ENCODE data around the gene MYL3.

Gene MYL3

DNA sequence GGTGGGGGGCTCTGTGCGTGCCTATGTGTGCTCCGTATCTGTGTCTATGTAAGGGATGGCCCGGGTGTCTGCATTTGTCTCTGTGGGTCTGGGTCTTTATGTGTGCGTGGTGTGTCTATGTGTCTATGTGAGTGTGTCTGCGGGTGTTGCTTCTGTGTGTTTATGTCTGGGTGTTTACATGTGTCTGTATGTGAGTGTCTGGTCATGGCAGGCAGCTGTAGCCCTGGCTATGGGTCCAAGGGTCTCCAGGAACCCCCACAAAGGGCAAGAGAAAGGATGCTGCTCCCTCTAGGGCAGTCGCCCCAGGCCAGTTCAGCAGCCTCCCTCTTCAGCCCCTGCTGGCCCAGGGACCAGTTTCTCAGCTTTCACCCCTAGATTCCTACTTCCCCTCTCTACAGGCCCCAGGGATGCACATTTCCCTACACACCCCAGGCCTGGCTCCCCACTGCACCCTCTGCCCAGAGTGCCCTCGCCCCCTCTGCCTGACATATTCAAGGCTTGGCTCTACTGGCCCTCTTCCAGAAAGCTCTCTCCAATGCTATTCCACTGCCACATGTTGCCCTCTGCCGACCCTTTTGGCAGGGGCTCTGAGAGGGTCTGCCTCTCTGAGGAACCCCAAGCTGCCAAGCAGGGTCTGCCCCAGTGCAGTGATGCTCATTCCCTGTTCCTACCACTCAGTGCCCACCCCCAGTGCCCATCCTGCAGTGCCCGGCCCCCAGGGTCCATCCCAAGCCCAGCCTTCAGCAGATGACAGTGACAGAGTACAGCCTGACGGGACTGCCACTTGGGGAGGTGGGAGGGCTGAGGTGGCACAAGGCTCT is 1.0 kb upstream of the MYL3 start:
- DNase-seq, result no peak

DNA sequence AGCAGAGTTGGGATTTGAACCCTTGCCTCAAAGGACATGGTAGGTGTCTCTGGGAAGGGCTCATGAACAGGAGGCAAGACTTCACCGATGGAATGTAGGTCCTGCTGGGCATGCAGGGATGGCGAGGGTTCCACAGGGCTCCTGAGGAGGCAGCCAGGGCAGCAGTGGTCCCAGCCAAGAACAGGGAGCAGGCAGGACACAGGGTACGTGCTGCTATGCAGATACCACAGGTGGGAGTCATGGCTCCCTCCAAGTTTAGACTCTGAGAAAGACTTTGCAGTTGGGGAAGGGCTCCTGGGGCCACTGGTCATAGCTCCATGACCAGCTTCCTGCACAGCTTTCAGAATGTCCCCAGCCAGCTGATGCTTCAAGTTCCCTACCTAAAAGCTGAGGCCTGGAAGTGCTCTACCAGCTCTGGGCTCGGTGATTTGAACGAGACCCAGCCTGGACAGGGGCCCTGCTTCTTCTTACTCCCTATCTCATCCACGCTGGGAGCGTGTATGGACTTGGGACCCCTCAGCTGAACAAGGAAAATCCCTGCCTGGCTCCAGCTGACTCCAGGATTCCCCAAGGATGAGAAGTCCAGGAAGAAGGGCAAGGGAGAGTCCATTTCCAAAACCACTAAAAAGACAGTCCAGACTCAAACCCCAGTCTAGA is 747 bp downstream of the MYL3 start:
- DNase-seq, result no peak

DNA sequence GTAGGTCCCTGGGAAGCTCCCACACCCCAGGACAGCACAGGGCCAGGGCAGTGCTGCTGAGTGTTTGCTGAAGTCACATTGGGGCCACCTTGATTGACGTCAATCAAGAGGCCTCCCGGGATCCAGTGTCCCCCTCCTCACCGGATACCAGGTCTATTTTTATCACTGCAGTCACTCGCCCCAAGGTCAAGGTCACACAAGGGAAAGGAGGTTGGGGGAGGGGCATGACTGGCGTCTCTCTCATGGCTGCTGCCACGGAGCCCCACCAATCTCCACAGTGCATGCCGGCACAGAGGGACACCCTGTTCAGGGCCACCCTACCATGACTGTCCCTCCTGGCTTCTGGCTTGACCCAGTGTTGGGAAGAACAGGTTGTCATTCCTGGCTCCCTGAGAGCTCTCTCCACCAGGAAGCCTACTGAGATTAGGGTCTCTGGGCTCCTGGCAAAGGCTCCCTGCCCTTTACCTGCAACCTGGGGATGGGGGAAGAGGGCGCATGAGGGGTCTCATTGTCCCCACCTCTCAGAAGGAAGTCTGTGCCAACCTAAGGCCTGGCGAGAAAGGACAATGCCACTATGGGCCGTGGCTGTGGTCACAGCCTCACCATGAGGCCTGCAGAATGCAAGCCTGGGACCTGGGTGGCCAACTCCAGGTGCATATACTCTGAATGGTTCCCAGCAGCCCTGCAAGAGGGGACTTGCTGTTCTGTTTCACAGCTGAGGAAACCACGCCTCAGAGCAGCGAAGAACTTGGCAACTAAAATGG is 1.5 kb downstream of the MYL3 start:
- no peak for DNase-seq

DNA sequence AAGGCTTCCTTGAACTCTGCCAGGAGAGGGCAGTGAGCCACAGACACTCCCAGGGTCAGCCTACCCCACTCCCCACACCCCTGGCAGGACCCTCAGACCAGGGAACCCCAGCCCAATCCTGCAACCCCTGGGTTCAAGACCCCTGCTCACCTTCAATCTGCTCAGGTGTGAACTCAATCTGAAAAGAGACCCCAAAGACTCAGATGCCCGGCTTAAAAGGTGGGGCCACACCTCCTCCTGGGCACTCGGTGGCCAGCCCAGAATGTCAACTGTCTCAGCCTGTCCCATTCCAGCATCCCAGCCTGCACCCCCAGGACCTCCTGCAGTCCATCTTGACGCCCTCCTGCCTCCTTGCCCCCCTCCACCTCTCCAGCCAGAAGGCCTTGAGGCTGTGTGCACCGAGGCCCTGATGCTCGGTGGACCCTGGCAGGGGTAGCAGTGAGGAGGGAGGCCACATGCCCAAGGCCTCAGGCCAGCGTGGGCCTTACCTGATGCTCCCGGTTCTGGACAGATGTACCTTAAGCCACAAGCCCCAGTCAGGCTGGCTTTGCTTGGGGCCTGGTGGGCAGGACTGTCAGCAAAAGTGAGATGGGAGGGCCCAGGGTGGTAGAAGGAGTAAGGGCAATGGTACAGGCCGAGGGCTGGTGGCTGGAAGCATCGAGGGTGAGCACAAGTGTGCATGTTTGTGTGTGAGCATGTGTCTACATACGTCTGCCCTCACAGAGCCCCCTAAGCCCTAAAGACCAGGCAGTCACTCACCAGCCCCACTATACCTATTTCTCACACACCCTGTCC is 2.2 kb downstream of the MYL3 start:
- DNase-seq, result no peak

DNA sequence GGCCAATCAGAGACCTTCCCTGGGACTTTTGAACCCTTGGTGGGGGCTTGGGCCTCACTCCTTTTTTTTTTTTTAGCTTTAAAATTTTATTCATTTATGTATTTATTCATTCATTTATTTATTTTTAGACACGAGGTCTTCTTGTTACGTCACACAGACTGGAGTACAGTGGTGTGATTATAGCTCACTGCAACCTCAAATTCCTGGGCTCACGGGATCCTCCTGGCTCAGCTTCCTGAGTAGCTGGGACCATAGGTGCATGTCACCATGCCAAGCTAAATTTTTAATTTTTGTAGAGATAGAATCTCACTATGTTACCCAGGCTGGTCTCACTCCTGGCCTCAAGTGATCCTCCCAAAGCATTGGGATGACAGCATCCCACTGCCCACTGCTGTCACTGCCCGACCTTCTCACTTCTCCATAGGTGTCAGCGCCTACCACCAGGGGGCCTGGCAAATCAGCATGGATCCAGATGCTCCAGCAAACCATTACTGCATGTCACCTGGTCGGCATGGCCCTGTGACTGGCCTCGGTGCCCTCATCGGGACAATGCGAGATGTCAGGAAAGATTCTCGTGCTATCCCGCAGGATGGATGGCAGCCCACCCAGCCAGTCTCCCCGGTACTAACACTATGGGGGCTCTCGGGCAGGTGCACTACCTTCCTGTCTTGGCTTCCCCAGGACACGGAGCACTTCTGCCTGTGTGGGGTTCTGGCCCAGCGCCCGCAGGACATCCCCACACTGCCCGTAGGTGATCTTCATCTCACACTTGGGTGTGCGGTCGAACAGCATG is 3.0 kb downstream of the MYL3 start:
- DNase-seq, result no peak

DNA sequence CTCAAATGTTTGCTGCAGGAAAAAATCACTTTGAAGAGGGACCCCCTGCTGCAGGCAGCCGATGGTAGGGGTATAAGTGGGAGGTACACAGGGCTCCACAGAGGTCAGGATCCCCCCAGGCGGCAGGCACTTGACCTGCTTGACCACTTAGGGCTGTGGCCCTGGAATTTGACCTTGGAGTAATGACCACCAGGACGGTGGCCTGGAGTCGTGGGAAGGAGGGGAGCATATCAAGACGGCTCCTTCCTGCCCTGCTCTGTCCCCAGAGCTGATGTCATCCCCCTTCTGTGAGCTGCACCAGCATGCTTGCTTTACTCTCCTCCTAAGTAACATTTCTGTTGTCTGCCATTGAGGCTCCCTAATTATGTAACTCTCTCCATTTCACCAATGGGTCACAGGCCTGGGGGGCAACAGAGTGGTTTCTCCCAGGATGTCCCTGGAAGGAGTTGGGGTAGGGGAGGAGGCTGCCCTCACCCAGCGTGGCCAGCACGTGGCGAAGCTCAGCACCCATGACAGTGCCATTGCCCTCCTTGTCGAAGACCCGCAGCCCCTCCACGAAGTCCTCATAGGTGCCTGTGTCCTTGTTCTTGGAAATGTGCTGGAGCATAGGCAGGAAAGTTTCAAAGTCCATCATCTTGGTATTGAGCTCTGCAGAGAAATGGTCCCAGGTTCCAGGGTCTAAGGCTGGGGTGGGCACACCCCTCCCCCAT is 4.1 kb downstream of the MYL3 start:
- no peak for DNase-seq

DNA sequence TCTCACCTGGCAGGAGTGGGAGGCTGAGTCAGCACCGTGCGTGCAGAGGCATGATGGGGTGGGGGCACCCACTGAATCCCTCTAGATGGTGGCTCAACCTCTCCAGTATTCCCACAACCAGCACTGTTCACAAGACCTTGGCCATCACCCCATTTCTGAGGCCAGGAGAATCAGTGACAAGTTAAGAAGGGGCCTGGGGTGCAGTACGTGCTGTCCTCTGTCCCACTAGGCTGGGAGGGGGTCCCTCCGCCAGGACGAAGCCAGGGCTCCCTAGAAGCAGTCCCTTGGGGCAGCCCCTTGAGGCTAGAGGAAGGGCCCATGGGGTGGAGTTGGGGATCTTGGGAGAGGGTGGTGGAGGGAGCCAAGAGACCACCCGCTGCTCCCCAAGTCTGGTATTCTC is 4.8 kb downstream of the MYL3 start:
- no peak for DNase-seq

DNA sequence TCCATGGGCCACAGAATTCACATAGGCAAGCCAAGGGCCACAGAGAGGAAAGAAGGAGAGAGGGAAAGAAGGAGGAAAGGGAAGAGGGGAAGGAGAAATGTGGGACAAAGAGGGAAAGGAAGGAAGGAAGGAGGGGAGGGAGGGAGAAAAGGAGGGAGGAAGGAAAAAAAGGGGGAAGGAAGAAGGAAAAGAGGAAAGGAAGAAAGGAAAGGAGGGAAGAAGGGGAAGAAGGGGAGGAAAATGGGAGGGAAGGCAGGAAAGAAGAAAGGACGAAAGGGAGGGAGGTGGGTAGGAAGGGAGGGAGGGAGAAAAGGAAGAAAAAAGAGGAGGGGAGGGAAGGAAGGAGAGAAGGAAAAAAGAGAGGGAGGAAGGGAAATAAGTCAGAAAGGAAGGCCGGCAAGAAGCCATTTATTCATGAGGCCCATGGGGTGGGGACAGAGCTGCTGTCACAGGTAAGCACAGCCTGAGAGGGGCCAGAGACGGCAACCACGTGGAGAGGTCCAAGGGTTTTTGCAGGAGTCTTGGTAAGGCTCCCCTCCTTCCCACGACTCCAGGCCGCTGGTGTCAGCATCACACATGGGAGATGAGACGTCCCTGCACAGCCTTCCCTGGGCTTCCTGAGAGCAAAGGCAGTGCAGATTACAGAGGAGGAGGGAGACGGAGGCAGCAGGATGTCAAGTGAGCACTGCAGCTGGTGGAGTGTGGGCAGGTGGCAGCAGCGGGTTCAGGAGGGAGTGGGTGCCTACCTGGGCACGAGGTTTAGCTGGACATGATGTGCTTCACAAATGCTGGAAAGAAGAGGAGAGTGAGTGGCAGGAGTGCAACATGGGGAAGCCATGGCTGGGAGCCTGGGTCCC is 5.5 kb downstream of the MYL3 start:
- DNase-seq, result no peak

DNA sequence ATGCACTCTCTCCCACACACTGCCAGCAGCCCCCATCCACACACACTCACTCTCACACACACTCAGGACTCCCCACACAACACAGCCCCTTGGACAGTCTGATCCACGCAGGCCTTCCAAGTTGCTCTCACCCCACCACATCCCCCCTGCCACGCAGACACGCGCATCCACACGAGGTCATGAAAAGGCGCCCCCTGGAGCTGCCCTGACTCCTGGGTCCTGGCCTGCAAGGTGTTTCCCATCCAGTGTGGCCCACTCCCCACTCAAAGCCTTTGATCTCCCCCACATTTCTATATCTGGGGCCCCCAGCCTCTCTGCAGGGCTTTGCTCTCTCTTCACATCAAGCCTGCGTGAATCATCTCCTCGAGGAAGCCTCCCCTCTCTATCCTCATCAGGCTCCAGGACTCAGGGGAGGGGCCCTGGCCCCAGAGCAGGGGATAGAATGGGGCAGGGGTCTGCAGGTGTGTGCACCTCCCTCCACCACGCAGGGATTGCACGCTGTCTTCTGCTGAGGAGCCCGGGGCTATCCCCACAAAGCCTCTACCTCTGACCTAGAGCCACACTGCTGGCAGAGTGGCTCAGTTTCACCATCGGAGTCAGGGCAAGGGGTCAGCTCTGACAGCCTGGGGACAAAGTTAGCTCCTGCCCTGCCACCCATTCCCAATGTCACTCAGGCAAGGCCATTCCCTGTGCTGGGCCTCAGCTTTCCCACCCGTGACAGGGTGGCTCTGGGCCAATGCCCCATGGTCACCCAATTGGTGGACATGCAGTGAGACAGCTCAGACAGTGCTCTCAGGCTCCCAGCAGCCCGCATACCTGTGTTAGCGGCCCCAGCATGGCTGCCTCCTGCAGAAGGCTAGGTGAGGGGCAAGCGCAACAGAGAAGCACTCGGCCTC is 6.4 kb downstream of the MYL3 start:
- DNase-seq, result no peak

DNA sequence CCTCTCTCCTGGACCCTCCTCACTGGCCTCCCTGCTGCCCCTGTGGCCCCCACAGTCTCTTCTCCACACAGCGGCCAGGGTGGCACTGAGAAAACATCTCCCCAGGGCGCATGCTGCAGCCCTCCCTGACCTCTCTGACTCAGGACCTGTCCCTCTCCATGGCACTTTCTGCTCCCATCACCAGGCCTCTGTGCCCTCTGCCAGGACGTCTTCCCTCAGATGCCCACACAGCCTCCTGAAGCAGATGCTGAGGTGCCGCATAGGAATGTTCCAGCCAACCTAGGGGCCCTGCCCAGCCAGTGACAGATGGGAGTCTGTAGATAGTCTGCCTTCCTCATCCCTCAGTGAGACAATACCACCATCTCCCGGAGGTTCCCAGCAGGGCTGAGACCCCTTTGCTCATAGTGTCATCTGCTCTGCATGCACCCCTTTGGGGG is 8.7 kb downstream of the MYL3 start:
- no peak for DNase-seq

DNA sequence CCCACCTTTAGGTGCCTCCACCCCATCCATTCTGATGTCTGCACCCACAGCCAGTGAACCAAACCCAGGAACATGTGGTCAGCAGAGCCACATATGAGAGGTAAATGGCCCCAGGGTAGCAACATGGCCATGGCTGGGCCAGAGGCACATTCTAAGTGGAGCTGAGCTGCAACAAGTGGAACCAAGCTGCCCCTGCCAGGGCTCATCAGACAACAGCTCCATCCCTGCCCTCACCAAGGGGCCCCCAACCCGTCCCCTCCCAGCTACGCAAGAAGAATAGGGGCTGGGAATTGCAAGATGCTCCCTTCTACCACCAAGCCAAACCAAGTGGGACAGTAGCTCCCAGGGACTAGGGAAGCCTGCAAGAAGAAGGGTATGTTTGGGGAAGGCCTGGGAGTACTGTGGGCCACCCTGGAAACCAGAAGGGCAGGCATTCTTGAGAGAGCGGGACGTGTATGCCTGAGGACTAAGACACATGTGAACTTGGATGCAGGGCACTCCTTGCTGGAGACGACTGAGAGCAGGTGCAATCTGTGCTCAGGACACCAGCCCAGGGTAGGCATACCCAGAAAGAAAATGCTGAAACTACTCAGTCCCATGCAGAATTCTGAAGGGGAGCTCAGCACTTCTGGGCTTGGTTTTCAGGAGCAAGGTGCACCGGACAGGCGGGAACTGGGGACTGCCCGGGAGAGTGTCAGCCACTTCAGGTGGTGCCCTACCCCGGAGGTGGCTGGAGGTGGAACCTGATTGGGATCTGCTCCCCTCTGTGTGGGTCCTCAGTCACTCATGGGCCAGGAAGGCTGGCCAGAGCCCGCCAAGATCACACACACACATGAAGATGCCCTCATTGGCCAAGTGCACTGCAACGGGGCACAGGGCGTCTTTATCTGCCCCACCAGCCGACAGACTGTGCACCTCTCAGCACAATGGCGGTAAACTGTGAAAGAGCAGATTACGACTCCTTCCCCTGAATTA is 9.5 kb downstream of the MYL3 start:
- DNase-seq, result no peak

DNA sequence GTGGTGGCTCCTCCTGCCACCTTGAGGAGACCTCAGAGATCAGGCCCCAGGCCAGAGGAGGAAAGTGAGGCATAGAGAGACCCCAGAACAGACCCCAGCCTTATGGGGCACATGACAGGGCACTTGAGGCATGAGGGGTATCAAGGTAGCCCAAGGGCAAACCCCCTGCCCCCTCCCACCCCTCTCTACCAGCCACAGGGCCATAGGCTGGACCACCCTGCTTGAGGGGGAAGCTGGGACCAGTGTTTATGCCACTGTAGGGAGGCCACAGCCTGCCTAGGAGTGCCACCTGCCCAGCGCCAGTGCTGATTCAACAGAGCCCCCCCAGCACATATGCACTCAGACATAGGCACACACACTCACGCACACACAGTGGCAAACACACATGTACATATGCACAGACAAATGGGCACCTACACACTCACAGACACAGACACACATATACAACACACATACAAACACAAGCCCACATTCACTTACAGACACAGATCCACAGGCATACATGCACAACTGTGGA is 10.3 kb downstream of the MYL3 start:
- no peak for DNase-seq

DNA sequence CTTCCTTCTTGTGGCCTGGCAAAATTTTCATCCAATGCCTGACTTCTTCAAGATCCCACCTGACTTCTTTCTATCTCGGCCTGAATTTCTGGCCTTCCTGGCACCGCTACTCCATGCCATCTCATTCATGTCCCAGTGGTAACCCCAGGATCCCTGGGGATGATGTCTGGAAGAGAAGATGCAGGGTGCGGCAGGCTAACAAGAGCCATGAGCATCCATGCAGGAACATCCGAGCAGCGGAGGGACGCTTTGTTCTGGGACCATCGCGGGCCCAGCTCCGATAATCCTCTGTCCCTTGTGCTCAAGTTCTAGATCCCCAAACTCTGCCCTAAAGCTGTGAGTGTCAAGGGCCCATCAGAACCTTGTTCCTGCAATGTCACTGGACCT is 10.9 kb downstream of the MYL3 start:
- DNase-seq, result no peak

DNA sequence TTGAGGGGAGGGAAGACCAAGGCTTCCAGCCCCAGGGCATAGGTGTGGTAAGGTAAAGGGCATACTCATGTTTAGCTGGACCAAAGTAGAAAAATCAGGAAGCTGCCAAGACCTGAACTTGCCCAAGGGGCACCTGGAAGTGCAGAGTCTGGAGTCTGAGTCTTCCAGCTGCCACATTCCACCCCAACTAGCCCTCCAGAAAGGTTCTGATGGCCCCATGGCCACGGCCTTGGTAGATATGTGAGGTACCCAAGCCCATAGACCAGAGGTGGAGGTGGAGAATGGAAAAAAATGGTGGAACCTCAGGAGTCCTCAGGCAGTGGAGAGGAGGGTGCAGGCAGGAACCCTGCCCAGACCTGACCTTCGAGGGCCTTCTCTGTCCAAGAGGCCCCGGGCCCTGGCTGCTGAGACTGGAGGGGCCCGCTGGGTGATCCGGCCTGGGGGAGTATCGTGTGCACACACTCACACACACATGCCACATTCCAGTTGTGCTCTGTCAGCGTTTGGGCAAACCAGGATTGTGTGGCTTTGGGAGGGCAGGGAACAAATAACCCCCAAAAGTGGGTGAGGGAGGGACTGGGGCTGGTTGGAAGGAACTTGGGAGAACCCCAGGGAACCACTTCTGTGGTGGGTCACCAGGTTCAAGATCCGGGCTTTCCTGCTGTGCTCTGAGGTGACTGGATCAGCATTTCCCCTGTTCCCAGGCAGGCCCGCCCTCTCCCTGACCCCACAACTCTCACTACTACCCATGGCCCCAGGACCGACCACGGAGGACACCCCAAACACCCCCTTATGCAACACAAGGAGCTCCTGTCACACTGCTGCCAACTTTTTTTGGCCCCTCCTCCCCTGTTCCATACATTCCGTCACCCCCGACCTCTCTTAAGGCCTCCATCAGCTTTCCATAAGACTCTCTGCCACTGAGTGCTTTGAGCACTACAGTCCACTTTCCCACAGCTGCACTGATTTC is 11.6 kb downstream of the MYL3 start:
- DNase-seq, result no peak

DNA sequence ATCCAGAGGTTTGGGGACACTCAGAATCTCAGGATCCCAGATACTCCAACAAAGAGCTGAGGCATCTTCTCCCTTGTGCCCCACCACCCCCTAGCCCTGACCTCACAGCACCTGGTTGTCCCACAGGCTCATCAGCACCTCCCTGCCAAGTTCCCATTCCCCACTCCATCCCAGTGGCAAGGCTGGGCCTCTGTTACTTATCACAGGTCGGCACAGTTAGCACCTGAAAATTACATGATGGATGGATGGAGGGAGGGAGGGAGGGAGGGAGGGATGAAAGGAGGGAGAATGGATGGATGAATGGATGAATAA is 12.8 kb downstream of the MYL3 start:
- DNase-seq, result no peak

DNA sequence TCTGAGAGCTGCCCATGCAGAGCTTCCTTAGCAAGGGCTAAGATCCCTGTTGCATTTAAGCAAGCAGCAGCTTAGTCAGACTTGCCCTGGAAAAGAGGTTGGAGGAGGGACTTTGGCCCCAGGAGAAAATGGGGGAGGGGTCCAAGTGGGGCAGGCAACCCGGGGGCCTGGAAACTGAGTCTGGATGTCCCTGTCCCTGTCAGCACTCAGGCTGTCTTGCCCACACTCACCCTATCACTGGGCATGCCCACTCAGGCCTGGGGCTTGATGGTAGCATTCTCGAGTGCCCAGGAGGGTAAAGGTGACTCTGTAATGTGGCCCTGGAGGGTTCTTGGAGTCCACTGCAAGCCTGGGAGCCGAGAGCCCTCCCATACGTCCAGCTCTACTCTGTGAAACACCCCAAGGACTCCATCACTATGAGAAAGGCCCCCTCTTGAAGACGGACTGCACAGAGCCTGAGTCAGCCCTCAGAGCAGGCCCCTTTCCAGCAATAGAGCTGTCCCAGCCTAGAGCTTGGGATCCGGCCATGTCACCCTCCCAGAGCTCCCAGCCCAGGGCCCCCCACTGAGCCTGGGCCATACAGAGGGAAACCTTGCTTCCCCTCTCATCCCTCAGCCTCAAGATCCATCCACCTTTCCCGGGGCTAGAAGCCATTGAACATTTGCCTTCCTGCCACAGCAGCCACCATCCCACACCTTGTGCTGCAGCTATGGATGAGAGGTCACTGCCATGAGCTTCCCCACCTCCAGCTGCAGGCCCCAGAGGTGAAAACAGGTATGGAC is 13.4 kb downstream of the MYL3 start:
- DNase-seq, result no peak

Measured in hippocampal formation (tissue), 2 donors.